Type B pancreatic cell (in vitro differentiated cells): ENCODE measurements around the gene NCLN. TPM values are rescaled to one million over a fixed set of nuclear protein-coding genes. Genes with fewer than 3 reads are reported as not detected.
A peak's percentile ranks its signal among the peaks of the same experiment; 100 is the strongest.

Experiments
- DNase-seq: peaks from one replicate; pipeline ENCODE4 v3.0.0; 2021; ENCODE audit warnings: mixed read lengths; ENCODE audit not compliant: unreplicated experiment; ENCODE audit errors: extremely low spot score
- H3K27ac Mint-ChIP-seq: 2 replicates; pipeline ENCODE4 v1.8.0; 2021; ENCODE audit warnings: mild to moderate bottlenecking, mixed read lengths
- H3K27me3 Mint-ChIP-seq: 2 replicates; pipeline ENCODE4 v1.8.0; 2021; ENCODE audit warnings: mixed read lengths
- H3K36me3 Mint-ChIP-seq: 2 replicates; pipeline ENCODE4 v1.8.0; 2021; ENCODE audit warnings: mixed read lengths
- H3K4me1 Mint-ChIP-seq: one replicate; pipeline ENCODE4 v1.8.0; 2021; ENCODE audit warnings: mixed read lengths; ENCODE audit not compliant: unreplicated experiment
- H3K4me3 Mint-ChIP-seq: 2 replicates; pipeline ENCODE4 v1.8.0; 2021; ENCODE audit warnings: mild to moderate bottlenecking, mixed read lengths
- H3K9me3 Mint-ChIP-seq: 2 replicates; pipeline ENCODE4 v1.8.0; 2021; ENCODE audit warnings: mixed read lengths
- CTCF ChIP-seq: fragments of 200-600 bp; sonication (generic); conservative IDR thresholded peaks from 2 replicates; pipeline ENCODE4 v1.5.0; 2021; ENCODE audit warnings: antibody characterized with exemption, mild to moderate bottlenecking
- total RNA-seq: library from RNA; stranded (reverse); gene quantifications from 2 replicates; pipeline ENCODE4 v1.2.1, GENCODE V29; 2021; ENCODE audit warnings: low replicate concordance

The NCLN gene
- total RNA-seq, 1 donor from 2014 or later: 65.8 TPM

- peaks cover 2% of the 10 kb centered on the region for H3K27me3 Mint-ChIP-seq
- no peaks in the 10 kb centered on the region for H3K9me3 Mint-ChIP-seq
- no peak overlapping the region for H3K4me3 Mint-ChIP-seq
- DNase-seq: no peak
- no peak overlapping the region for H3K27ac Mint-ChIP-seq
- H3K4me1 Mint-ChIP-seq: peaks cover 4% of the 10 kb centered on the region
- no peaks in the 10 kb centered on the region for H3K36me3 Mint-ChIP-seq
- no peak for TF ChIP-seq CTCF
Observed at GRCh38 chr19:3140667-3141038, 45.1 kb upstream of the NCLN start.

- Mint-ChIP-seq H3K27ac (no peak overlapping the region), H3K27me3 (no peaks in the 10 kb centered on the region), H3K9me3 (no peaks in the 10 kb centered on the region), H3K4me3 (no peak overlapping the region), H3K4me1 (no peaks in the 10 kb centered on the region), H3K36me3 (no peaks in the 10 kb centered on the region)
- TF ChIP-seq CTCF: no peak
- DNase-seq: no peak
Observed at GRCh38 chr19:3142292-3142670, 43.4 kb upstream of the NCLN start.

- Mint-ChIP-seq H3K27ac (no peak overlapping the region), H3K4me1 (no peaks in the 10 kb centered on the region), H3K36me3 (no peaks in the 10 kb centered on the region), H3K27me3 (no peaks in the 10 kb centered on the region), H3K4me3 (no peak overlapping the region), H3K9me3 (no peaks in the 10 kb centered on the region)
- no peak for TF ChIP-seq CTCF
- DNase-seq: no peak
Observed at GRCh38 chr19:3142781-3143337, 42.9 kb upstream of the NCLN start.

GRCh38 chr19:3145909-3146676, 39.6 kb upstream of the NCLN start:
- TF ChIP-seq CTCF: no peak
- DNase-seq: no peak
- Mint-ChIP-seq H3K4me1 (no peaks in the 10 kb centered on the region), H3K36me3 (no peaks in the 10 kb centered on the region), H3K27ac (no peak overlapping the region), H3K27me3 (peaks cover 6% of the 10 kb centered on the region), H3K9me3 (no peaks in the 10 kb centered on the region), H3K4me3 (no peak overlapping the region)

- Mint-ChIP-seq H3K4me1 (no peaks in the 10 kb centered on the region), H3K9me3 (no peaks in the 10 kb centered on the region), H3K27me3 (peaks cover 6% of the 10 kb centered on the region), H3K36me3 (no peaks in the 10 kb centered on the region), H3K4me3 (no peak overlapping the region), H3K27ac (no peak overlapping the region)
- peak; percentile 76 for TF ChIP-seq CTCF
- DNase-seq: no peak
Observed at GRCh38 chr19:3146677-3147100, 39.0 kb upstream of the NCLN start.
